ENCODE results near the gene ITGAV. TPM values are rescaled to one million over a fixed set of nuclear protein-coding genes. Genes with fewer than 3 reads are reported as not detected.
"Not testable (repeated sequence)": the region's sequence is repeated elsewhere in the genome, so short reads cannot be mapped to it uniquely, and the experiment has no call there.

ITGAV gene
- total RNA-seq, 1 experiment from 2014 or later, result 30.5 TPM

GRCh38 chr2:186561467-186562208 lies 28.2 kb upstream of the ITGAV start:
- no peak for DNase-seq
- Histone ChIP-seq H3K4me3 (ENCODE audit: insufficient read depth, low read depth, low read length) (no peak overlapping the region), H3K36me3 (replicated peaks; ENCODE audit: control insufficient read depth, insufficient read depth, low read length) (no peaks in the 10 kb centered on the region), H3K27me3 (ENCODE audit: control insufficient read depth, insufficient read depth, low read length) (no peaks in the 10 kb centered on the region)

DNA sequence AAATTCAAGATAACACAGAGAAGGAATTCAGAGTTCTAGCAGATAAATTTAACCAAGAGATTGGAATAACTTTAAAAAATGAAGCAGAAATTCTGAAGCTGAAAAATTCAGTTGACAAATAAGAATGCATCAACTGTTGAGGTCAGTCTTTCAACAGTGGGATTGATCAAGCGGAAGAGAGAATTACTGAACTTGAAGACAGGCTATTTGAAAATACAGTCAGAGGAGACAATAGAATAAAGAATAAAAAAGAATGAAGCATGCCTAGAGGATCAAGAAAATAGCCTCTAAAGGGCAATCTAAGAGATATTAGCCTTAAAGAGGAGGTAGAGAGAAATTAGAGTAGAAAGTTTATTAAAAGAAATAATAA lies 27.7 kb upstream of the ITGAV start:
- no peaks in the 10 kb centered on the region for H3K36me3 ChIP-seq (replicated peaks; ENCODE audit: control insufficient read depth, insufficient read depth, low read length)
- no peaks in the 10 kb centered on the region for H3K27me3 ChIP-seq (ENCODE audit: control insufficient read depth, insufficient read depth, low read length)
- no peak overlapping the region for H3K4me3 ChIP-seq (ENCODE audit: insufficient read depth, low read depth, low read length)
- DNase-seq, result no peak

GRCh38 chr2:186568600-186568999 lies 21.3 kb upstream of the ITGAV start:
- H3K4me3 ChIP-seq (ENCODE audit: insufficient read depth, low read depth, low read length), result not testable (repeated sequence)

DNA sequence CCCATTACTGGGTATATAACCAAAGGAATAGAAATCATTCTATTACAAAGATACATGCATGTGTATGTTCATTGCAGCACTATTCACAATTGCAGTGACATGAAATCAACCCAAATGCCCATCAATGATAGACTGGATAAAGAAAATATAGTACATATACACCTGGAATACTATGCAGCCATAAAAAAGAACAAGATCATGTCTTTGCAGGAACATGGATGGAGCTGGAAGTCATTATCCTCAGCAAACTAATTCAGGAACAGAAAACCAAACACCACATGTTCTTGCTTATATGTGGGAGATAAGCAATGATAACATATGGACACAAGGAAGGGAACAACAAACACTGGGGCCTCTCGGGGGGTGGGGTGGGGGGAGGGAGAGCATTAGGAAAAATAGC lies 20.7 kb upstream of the ITGAV start:
- not testable (repeated sequence) for H3K36me3 ChIP-seq (replicated peaks; ENCODE audit: control insufficient read depth, insufficient read depth, low read length); DNase-seq; H3K4me3 ChIP-seq (ENCODE audit: insufficient read depth, low read depth, low read length); H3K27me3 ChIP-seq (ENCODE audit: control insufficient read depth, insufficient read depth, low read length)

More at GRCh38 chr2:186568600-186568999, 21.3 kb upstream of the ITGAV start:
- DNase-seq; H3K36me3 ChIP-seq (replicated peaks; ENCODE audit: control insufficient read depth, insufficient read depth, low read length); H3K27me3 ChIP-seq (ENCODE audit: control insufficient read depth, insufficient read depth, low read length): not testable (repeated sequence)

- no peak overlapping the region for H3K4me3 ChIP-seq (ENCODE audit: insufficient read depth, low read depth, low read length)
Measured at GRCh38 chr2:186569897-186570296, 20.0 kb upstream of the ITGAV start.

DNA sequence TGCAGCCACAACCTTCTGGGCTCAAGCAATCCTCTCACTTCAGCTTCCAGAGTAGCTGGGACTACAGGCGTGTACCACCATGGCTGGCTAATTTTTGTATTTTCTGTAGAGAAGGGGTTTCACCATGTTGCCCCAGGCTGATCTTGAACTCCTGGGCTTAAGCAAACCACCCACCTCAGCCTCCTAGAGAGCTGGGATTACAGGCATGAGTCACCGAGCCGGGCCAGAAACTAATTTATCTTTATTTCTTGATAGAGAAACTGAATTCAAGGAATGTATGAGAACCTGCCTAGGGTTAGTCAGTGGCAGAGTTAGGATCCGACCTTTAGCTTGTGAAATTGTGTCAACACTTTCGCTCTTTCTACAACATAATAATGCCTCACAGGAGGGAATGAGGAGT lies 19.3 kb upstream of the ITGAV start:
- no peak overlapping the region for H3K4me3 ChIP-seq (ENCODE audit: insufficient read depth, low read depth, low read length)
- no peak for DNase-seq
- no peaks in the 10 kb centered on the region for H3K36me3 ChIP-seq (replicated peaks; ENCODE audit: control insufficient read depth, insufficient read depth, low read length)
- no peaks in the 10 kb centered on the region for H3K27me3 ChIP-seq (ENCODE audit: control insufficient read depth, insufficient read depth, low read length)

More at GRCh38 chr2:186569897-186570296, 20.0 kb upstream of the ITGAV start:
- Histone ChIP-seq H3K27me3 (ENCODE audit: control insufficient read depth, insufficient read depth, low read length) (no peaks in the 10 kb centered on the region), H3K36me3 (replicated peaks; ENCODE audit: control insufficient read depth, insufficient read depth, low read length) (no peaks in the 10 kb centered on the region)
- DNase-seq, result no peak

DNA sequence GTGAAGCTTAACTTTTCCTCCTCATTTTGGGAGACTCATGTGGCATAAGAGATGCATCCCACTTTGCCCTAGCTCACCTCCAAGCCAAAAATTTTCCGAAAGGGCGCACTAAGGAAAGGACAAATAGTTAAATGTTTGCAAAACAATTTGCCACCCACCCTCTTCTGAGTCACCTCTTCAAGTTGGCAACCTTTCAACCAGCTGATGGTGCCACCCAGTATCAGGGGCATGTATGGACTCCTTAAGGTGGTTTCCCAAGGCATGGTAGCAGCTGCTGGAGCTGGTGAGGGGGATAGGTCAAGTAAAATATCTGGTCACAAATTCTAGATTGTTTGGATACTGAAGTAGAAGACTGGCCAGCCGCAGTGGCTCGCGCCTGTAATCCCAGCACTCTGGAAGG lies 17.2 kb upstream of the ITGAV start:
- no peaks in the 10 kb centered on the region for H3K36me3 ChIP-seq (replicated peaks; ENCODE audit: control insufficient read depth, insufficient read depth, low read length)
- no peak for DNase-seq
- H3K4me3 ChIP-seq (ENCODE audit: insufficient read depth, low read depth, low read length), result no peak overlapping the region

GRCh38 chr2:186573531-186573930 lies 16.3 kb upstream of the ITGAV start:
- no peak overlapping the region for H3K4me3 ChIP-seq (ENCODE audit: insufficient read depth, low read depth, low read length)
- no peaks in the 10 kb centered on the region for H3K27me3 ChIP-seq (ENCODE audit: control insufficient read depth, insufficient read depth, low read length)
- no peaks in the 10 kb centered on the region for H3K36me3 ChIP-seq (replicated peaks; ENCODE audit: control insufficient read depth, insufficient read depth, low read length)
- DNase-seq, result no peak

More for the DNA sequence above, 17.2 kb upstream of the ITGAV start:
- H3K27me3 ChIP-seq (ENCODE audit: control insufficient read depth, insufficient read depth, low read length), result no peaks in the 10 kb centered on the region

GRCh38 chr2:186575302-186575701 lies 14.6 kb upstream of the ITGAV start:
- H3K4me3 ChIP-seq (ENCODE audit: insufficient read depth, low read depth, low read length), result no peak overlapping the region
- no peak for DNase-seq
- H3K36me3 ChIP-seq (replicated peaks; ENCODE audit: control insufficient read depth, insufficient read depth, low read length), result no peaks in the 10 kb centered on the region

GRCh38 chr2:186575856-186576255 lies 14.0 kb upstream of the ITGAV start:
- Histone ChIP-seq H3K4me3 (ENCODE audit: insufficient read depth, low read depth, low read length) (no peak overlapping the region), H3K36me3 (replicated peaks; ENCODE audit: control insufficient read depth, insufficient read depth, low read length) (no peaks in the 10 kb centered on the region), H3K27me3 (ENCODE audit: control insufficient read depth, insufficient read depth, low read length) (no peaks in the 10 kb centered on the region)
- DNase-seq, result no peak

More at GRCh38 chr2:186575302-186575701, 14.6 kb upstream of the ITGAV start:
- no peaks in the 10 kb centered on the region for H3K27me3 ChIP-seq (ENCODE audit: control insufficient read depth, insufficient read depth, low read length)

GRCh38 chr2:186576614-186577013 lies 13.2 kb upstream of the ITGAV start:
- no peak for DNase-seq
- H3K36me3 ChIP-seq (replicated peaks; ENCODE audit: control insufficient read depth, insufficient read depth, low read length), result no peaks in the 10 kb centered on the region
- no peak overlapping the region for H3K4me3 ChIP-seq (ENCODE audit: insufficient read depth, low read depth, low read length)
- no peaks in the 10 kb centered on the region for H3K27me3 ChIP-seq (ENCODE audit: control insufficient read depth, insufficient read depth, low read length)

- DNase-seq, result no peak
- H3K36me3 ChIP-seq (replicated peaks; ENCODE audit: control insufficient read depth, insufficient read depth, low read length), result no peaks in the 10 kb centered on the region
- no peak overlapping the region for H3K4me3 ChIP-seq (ENCODE audit: insufficient read depth, low read depth, low read length)
- no peaks in the 10 kb centered on the region for H3K27me3 ChIP-seq (ENCODE audit: control insufficient read depth, insufficient read depth, low read length)
Measured at GRCh38 chr2:186582698-186583097, 7.2 kb upstream of the ITGAV start.

GRCh38 chr2:186584053-186584452 lies 5.8 kb upstream of the ITGAV start:
- no peak for DNase-seq
- no peak overlapping the region for H3K4me3 ChIP-seq (ENCODE audit: insufficient read depth, low read depth, low read length)
- H3K27me3 ChIP-seq (ENCODE audit: control insufficient read depth, insufficient read depth, low read length), result no peaks in the 10 kb centered on the region
- no peaks in the 10 kb centered on the region for H3K36me3 ChIP-seq (replicated peaks; ENCODE audit: control insufficient read depth, insufficient read depth, low read length)

DNA sequence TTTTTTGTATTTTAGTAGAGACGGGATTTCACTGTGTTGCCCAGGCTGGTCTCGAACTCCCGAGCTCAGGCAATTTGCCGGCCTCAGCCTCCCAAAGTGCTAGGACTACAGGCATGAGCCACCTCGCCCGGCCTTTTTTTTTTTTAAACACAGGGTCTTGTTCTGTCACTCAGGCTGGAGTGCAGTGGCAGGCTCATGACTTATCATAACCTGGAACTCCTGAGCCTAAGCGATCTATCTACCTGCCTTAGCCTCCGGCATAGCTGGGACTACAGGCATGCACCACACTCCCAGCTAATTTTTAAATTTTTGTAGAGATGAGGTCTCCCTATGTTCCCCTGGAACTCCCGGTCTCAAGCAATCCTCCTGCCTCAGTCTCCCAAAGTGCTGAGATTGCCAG lies 1.4 kb upstream of the ITGAV start:
- H3K27me3 ChIP-seq (ENCODE audit: control insufficient read depth, insufficient read depth, low read length), result no peaks in the 10 kb centered on the region
- no peaks in the 10 kb centered on the region for H3K36me3 ChIP-seq (replicated peaks; ENCODE audit: control insufficient read depth, insufficient read depth, low read length)
- DNase-seq, result no peak
- no peak overlapping the region for H3K4me3 ChIP-seq (ENCODE audit: insufficient read depth, low read depth, low read length)

GRCh38 chr2:186588940-186589611 lies 780 bp upstream of the ITGAV start:
- Histone ChIP-seq H3K27me3 (ENCODE audit: control insufficient read depth, insufficient read depth, low read length) (no peaks in the 10 kb centered on the region), H3K4me3 (ENCODE audit: insufficient read depth, low read depth, low read length) (peak overlapping the region; percentile 88), H3K36me3 (replicated peaks; ENCODE audit: control insufficient read depth, insufficient read depth, low read length) (no peaks in the 10 kb centered on the region)
- DNase-seq, result no peak
